ENCODE data around the gene BMAL1.

DNA sequence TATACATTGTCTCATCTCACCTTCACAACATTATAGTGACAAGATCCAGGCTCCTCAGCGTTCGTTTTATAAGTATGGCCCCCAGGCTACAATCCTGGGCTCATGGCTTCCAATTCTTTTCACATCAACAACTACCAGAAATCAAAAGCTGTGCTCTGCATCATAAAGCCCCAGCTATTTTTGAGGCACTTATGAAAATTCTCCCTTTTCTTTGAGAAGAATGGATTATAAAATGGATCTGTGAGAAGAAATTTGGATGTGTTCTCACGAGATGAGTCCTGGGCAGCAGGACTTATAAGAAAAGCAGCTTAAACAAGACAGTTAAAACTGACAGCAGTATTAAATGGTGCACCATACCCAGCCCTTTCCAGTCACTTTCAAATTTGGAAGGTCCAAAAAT is 105.2 kb downstream of the BMAL1 start:
- TF ChIP-seq, protein P1, sequence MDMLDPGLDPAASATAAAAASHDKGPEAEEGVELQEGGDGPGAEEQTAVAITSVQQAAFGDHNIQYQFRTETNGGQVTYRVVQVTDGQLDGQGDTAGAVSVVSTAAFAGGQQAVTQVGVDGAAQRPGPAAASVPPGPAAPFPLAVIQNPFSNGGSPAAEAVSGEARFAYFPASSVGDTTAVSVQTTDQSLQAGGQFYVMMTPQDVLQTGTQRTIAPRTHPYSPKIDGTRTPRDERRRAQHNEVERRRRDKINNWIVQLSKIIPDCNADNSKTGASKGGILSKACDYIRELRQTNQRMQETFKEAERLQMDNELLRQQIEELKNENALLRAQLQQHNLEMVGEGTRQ (IDR thresholded peaks at IDR 0.05; ENCODE audit: low read length): no peak
- TF ChIP-seq SRF (IDR thresholded peaks at IDR 0.05; ENCODE audit: low read depth, low read length) (no peak), EZH2 (IDR thresholded peaks at IDR 0.05; ENCODE audit: low read depth, low read length, severe bottlenecking) (no peak), POLR2A (IDR thresholded peaks at IDR 0.05; ENCODE audit: control extremely low read depth in 1 of 2, low read depth in 2 of 2, low read length in 2 of 2) (no peak), ZNF274 (IDR thresholded peaks at IDR 0.05; ENCODE audit: borderline replicate concordance, extremely low read depth, low read length) (no peak)

All from H1 (cell line).